MM.1S (cell line): ENCODE data around the gene ANKS3.

Experiments
- DNase-seq: peaks from one replicate; pipeline ENCODE4 v3.0.0-alpha.2; 2015
- H2AFZ ChIP-seq: fragments of 300-600 bp; sonication (generic); 2 replicates; pipeline ENCODE4 v1.6.0; 2016; ENCODE audit warnings: antibody characterized with exemption, low read length
- H3F3A ChIP-seq: fragments of 300-600 bp; sonication (generic); 2 replicates; pipeline ENCODE4 v1.6.1; 2016; ENCODE audit warnings: mild to moderate bottlenecking, antibody characterized with exemption, low read length, moderate library complexity, mixed read lengths; ENCODE audit not compliant: insufficient read depth
- H3K27ac ChIP-seq: fragments of 300-600 bp; sonication (generic); 2 replicates; pipeline ENCODE4 v1.5.1; 2016; ENCODE audit warnings: mild to moderate bottlenecking, low read length
- H3K27me3 ChIP-seq: fragments of 300-600 bp; sonication (generic); replicated peaks from 2 replicates; pipeline ENCODE4 v1.6.0; 2016; ENCODE audit warnings: low read length; ENCODE audit not compliant: insufficient read depth
- H3K36me3 ChIP-seq: fragments of 300-600 bp; sonication (generic); replicated peaks from 2 replicates; pipeline ENCODE4 v1.6.1; 2016; ENCODE audit warnings: mild to moderate bottlenecking, low read length, mixed read lengths; ENCODE audit not compliant: insufficient read depth
- H3K4me1 ChIP-seq: fragments of 300-600 bp; sonication (generic); 2 replicates; pipeline ENCODE4 v1.6.1; 2016; ENCODE audit warnings: low read length, mixed read lengths
- H3K4me2 ChIP-seq: fragments of 300-600 bp; sonication (generic); 2 replicates; pipeline ENCODE4 v1.6.0; 2016; ENCODE audit warnings: low read depth, low read length
- H3K4me3 ChIP-seq: fragments of 300-600 bp; sonication (generic); 2 replicates; pipeline ENCODE4 v1.5.1; 2016; ENCODE audit warnings: low read length, mixed read lengths
- H3K79me2 ChIP-seq: fragments of 300-600 bp; sonication (generic); 2 replicates; pipeline ENCODE4 v1.6.1; 2016; ENCODE audit warnings: mixed run types, low read length, mixed read lengths
- H3K9ac ChIP-seq: fragments of 300-600 bp; sonication (generic); 2 replicates; pipeline ENCODE4 v1.6.1; 2016; ENCODE audit warnings: low read length, mixed read lengths
- H3K9me2 ChIP-seq: fragments of 300-600 bp; sonication (generic); replicated peaks from 2 replicates; pipeline ENCODE4 v1.6.1; 2016; ENCODE audit warnings: mild to moderate bottlenecking, low read length, mixed read lengths; ENCODE audit not compliant: insufficient read depth
- H3K9me3 ChIP-seq: fragments of 300-600 bp; sonication (generic); replicated peaks from 2 replicates; pipeline ENCODE4 v1.6.1; 2016; ENCODE audit warnings: mild to moderate bottlenecking, low read length, mixed read lengths; ENCODE audit not compliant: insufficient read depth
- H4K20me1 ChIP-seq: fragments of 300-600 bp; sonication (generic); 2 replicates; pipeline ENCODE4 v1.6.1; 2016; ENCODE audit warnings: mild to moderate bottlenecking, low read length, moderate library complexity, mixed read lengths; ENCODE audit not compliant: insufficient read depth
- CTCF ChIP-seq: fragments of 300-600 bp; sonication (generic); IDR thresholded peaks from 2 replicates; pipeline ENCODE4 v1.5.1; 2016; ENCODE audit warnings: antibody characterized with exemption, low read length, mixed read lengths
- EZH2 ChIP-seq: fragments of 300-600 bp; sonication (generic); optimal IDR thresholded peaks from 2 replicates; pipeline ENCODE3; 2017; ENCODE audit warnings: low read depth, mild to moderate bottlenecking, antibody characterized with exemption, low read length, mixed read lengths
- EZH2phosphoT487 ChIP-seq: fragments of 300-600 bp; sonication (generic); IDR thresholded peaks from 2 replicates; pipeline ENCODE4 v1.6.1; 2018; ENCODE audit warnings: antibody characterized with exemption, low read length

Gene ANKS3

GRCh38 chr16:4749700-4750257 is 15.7 kb upstream of the ANKS3 start:
- Histone ChIP-seq H3K9me3 (no peaks in the 10 kb centered on the region), H3K36me3 (no peaks in the 10 kb centered on the region), H3K9ac (no peak overlapping the region), H3K27me3 (no peaks in the 10 kb centered on the region), H3K79me2 (no peaks in the 10 kb centered on the region), H3K9me2 (no peaks in the 10 kb centered on the region), H3K4me1 (peaks cover 16% of the 10 kb centered on the region), H3K27ac (no peak overlapping the region), H3K4me3 (no peak overlapping the region), H3F3A (peaks cover 15% of the 10 kb centered on the region; the same call in 1 of the 2 replicates), H3K4me2 (no peak overlapping the region), H2AFZ (no peak overlapping the region), H4K20me1 (no peaks in the 10 kb centered on the region)
- DNase-seq: no peak
- TF ChIP-seq EZH2: no peak
- no peak for TF ChIP-seq CTCF

GRCh38 chr16:4748682-4749411 is 14.8 kb upstream of the ANKS3 start:
- Histone ChIP-seq H3K4me2 (peak overlapping the region; percentile 95), H2AFZ (peak overlapping the region; percentile 67), H3K4me3 (peak overlapping the region; percentile 44), H3K9me3 (no peaks in the 10 kb centered on the region), H3K9ac (peak overlapping the region; percentile 55), H3K27ac (peak overlapping the region; percentile 75), H3K4me1 (peaks cover 16% of the 10 kb centered on the region), H3K9me2 (no peaks in the 10 kb centered on the region), H3K36me3 (no peaks in the 10 kb centered on the region), H3K79me2 (no peaks in the 10 kb centered on the region), H4K20me1 (no peaks in the 10 kb centered on the region), H3K27me3 (no peaks in the 10 kb centered on the region), H3F3A (peaks cover 15% of the 10 kb centered on the region; the same call in 1 of the 2 replicates)
- no peak for DNase-seq
- TF ChIP-seq EZH2: no peak
- TF ChIP-seq CTCF: no peak
- no peak for TF ChIP-seq EZH2phosphoT487

GRCh38 chr16:4747906-4748681 is 14.0 kb upstream of the ANKS3 start:
- Histone ChIP-seq H3K36me3 (no peaks in the 10 kb centered on the region), H3F3A (peaks cover 15% of the 10 kb centered on the region; the same call in 1 of the 2 replicates), H3K4me1 (peaks cover 16% of the 10 kb centered on the region), H2AFZ (peak overlapping the region; percentile 67), H3K27me3 (no peaks in the 10 kb centered on the region), H4K20me1 (no peaks in the 10 kb centered on the region), H3K4me2 (peak overlapping the region; percentile 95), H3K9me3 (no peaks in the 10 kb centered on the region), H3K27ac (peak overlapping the region; percentile 75), H3K79me2 (no peaks in the 10 kb centered on the region), H3K9ac (peak overlapping the region; percentile 55), H3K9me2 (no peaks in the 10 kb centered on the region), H3K4me3 (peak overlapping the region; percentile 44)
- peak; percentile 77 for DNase-seq
- TF ChIP-seq EZH2phosphoT487 (no peak), EZH2 (no peak), CTCF (no peak)
